Measurements from ENCODE around the gene NEDD4L.

Gene NEDD4L

DNA sequence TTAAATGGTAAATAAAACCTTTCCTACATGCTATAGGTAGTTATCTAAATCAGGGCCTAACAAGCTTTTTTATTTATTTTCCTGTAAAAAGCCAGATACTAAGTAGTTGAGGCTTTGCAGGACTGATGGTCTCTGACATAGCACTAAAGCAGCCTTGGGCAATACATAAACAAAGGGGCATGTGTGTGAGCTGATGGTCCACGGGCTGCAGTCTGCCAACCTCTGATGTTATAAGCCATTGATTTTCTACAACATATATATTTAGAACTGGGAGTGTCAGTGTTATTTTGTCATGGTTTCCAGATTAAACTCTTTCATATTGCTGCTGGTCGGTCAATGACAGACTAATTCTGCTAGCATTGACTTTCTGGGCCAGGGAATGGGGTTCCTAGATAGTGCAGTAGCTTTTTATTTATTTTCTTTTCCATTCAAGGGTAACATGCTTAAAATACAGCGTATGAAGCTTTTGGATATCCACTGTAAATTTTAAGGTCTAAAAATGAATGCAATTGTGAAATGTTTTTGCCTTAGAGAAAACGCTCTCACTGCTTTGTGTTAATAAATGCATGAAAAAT, 134.0 kb downstream of the NEDD4L start:
- ChIA-PET POLR2A (ENCODE audit: low non-redundant PET) (no interaction called here), CTCF (no interaction called here)
- no peak for DNase-seq (ENCODE audit: low spot score)
- no peak for TF ChIP-seq CTCF (conservative IDR thresholded peaks at IDR 0.05; ENCODE audit: low read depth)
- H3K27ac ChIP-seq: no peak overlapping the region

- TF ChIP-seq CTCF (conservative IDR thresholded peaks at IDR 0.05; ENCODE audit: low read depth): no peak
- ChIA-PET CTCF (no interaction called here), POLR2A (ENCODE audit: low non-redundant PET) (no interaction called here)
- DNase-seq (ENCODE audit: low spot score): no peak
- no peak overlapping the region for H3K27ac ChIP-seq
These were observed 134.5 kb downstream of the NEDD4L start for GRCh38 chr18:58178511-58178910.

GRCh38 chr18:58180172-58180571, 136.1 kb downstream of the NEDD4L start:
- ChIA-PET CTCF (interaction anchor here (0.5 kb wide), 1 partner anchor 19 kb away, joined by 3 read pairs; no protein-coding TSS in a partner anchor), POLR2A (ENCODE audit: low non-redundant PET) (no interaction called here)
- no peak for DNase-seq (ENCODE audit: low spot score)
- TF ChIP-seq CTCF (conservative IDR thresholded peaks at IDR 0.05; ENCODE audit: low read depth): no peak
- H3K27ac ChIP-seq: no peak overlapping the region

DNA sequence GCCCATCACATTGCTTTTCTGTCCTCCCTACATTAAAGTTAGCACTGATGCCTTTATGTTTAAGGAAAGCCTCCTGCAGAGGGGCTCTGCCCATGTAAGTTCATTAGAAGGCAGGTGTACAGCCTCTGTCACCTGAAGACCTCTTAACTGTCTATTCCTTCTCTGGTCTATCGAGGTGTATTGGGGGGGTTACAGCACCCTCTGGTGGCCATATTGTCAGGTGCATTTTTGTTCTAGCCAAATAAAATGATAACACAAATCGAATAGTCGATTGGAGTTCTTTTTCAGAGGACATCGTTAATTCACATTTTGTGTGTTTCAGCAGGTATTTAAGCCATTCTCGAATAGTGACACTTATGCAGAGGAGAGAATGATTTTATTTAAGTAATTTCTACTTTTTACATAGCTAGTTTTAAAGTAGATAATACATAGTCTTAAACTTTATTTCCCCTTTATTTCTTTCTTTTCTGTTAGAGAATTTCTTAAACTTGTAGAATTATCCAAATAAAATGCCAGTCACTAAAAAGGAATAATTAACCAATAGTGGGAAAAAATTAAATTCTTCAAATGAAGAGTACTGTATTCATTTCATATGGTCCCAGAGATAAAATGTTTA, 136.8 kb downstream of the NEDD4L start:
- peak; percentile 53 for DNase-seq (ENCODE audit: low spot score)
- ChIA-PET POLR2A (ENCODE audit: low non-redundant PET) (no interaction called here), CTCF (interaction anchor here (0.6 to 0.7 kb wide), 4 partner anchors 15 to 102 kb away, joined by 3 to 4 read pairs (median 3); no protein-coding TSS in a partner anchor)
- peak; percentile 90 for TF ChIP-seq CTCF (conservative IDR thresholded peaks at IDR 0.05; ENCODE audit: low read depth)
- H3K27ac ChIP-seq: no peak overlapping the region

DNA sequence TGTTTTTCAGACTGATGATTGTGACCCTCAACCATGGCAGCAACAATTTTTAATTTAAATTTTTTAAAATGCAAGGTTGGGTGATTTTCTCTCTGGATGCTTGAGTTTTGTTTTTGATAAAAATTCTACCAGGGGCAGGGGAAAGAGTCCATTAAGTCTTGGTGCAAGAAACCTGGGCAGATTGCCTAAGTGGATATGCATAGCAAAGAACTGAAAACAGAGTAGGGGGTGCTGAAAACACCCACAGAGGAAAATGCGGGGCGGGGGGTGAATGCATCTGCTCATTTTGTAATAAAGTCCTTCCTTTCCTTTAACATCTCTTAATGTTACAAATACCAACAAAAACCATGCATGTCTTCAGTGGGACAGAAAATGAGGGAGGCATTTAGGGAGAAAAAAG, 138.0 kb downstream of the NEDD4L start:
- H3K27ac ChIP-seq: no peak overlapping the region
- CTCF ChIA-PET: no interaction called here
- POLR2A ChIA-PET (ENCODE audit: low non-redundant PET): no interaction called here
- DNase-seq (ENCODE audit: low spot score): no peak
- TF ChIP-seq CTCF (conservative IDR thresholded peaks at IDR 0.05; ENCODE audit: low read depth): no peak

- TF ChIP-seq CTCF (conservative IDR thresholded peaks at IDR 0.05; ENCODE audit: low read depth): no peak
- CTCF ChIA-PET: interaction anchor here (1.1 kb wide), 1 partner anchor 139 kb away, joined by 8 read pairs; the partner anchor contains the start of gene NEDD4L
- H3K27ac ChIP-seq: no peak overlapping the region
- DNase-seq (ENCODE audit: low spot score): no peak
- POLR2A ChIA-PET (ENCODE audit: low non-redundant PET): no interaction called here
These were observed 139.2 kb downstream of the NEDD4L start for GRCh38 chr18:58183226-58183625.
